ENCODE results near the gene SHOC2.

DNA sequence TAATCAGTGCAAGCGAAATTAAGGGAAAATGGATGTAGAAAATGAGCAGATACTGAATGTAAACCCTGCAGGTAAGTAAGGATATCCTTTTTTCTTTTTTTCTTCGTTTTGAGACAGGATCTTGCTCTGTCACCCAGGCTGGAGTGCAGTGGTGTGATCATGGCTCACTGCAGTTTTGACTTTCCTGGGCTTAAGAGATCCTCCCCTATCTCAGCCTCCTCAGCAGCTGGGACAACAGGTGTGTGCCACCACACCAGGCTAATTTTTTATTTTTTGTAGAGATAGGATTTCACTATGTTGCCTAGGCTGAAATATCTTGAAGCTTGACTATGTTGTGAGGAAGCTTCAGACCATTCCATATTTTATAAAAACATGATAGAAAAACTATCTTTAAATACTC is 43.4 kb upstream of the SHOC2 start:
- TF ChIP-seq, protein P1, sequence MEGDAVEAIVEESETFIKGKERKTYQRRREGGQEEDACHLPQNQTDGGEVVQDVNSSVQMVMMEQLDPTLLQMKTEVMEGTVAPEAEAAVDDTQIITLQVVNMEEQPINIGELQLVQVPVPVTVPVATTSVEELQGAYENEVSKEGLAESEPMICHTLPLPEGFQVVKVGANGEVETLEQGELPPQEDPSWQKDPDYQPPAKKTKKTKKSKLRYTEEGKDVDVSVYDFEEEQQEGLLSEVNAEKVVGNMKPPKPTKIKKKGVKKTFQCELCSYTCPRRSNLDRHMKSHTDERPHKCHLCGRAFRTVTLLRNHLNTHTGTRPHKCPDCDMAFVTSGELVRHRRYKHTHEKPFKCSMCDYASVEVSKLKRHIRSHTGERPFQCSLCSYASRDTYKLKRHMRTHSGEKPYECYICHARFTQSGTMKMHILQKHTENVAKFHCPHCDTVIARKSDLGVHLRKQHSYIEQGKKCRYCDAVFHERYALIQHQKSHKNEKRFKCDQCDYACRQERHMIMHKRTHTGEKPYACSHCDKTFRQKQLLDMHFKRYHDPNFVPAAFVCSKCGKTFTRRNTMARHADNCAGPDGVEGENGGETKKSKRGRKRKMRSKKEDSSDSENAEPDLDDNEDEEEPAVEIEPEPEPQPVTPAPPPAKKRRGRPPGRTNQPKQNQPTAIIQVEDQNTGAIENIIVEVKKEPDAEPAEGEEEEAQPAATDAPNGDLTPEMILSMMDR (IDR thresholded peaks at IDR 0.05), result no peak
- no peak for TF ChIP-seq POLR2A (IDR thresholded peaks at IDR 0.05)

All from Peyer's patch (tissue), 4 donors.